Fibroblast of lung (primary cell): Measurements from ENCODE around the gene PAPLN. TPM values are rescaled to one million over a fixed set of nuclear protein-coding genes. Genes with fewer than 3 reads are reported as not detected.

Experiments
- DNase-seq, 2 donors: peaks; one replicate each; pipeline versions ENCODE4 v3.0.0 to v3.0.0-alpha.2; 2010; ENCODE audit warnings: low read depth in 2 of 2
- H2AFZ ChIP-seq: 2 replicates; pipeline ENCODE4 v1.5.1; 2012; ENCODE audit warnings: low read length, control low read depth, inconsistent platforms
- H3K27ac ChIP-seq: 2 replicates; pipeline ENCODE4 v1.5.1; 2011; ENCODE audit warnings: low read length, control low read depth; ENCODE audit not compliant: insufficient read depth
- H3K27me3 ChIP-seq: 2 replicates; pipeline ENCODE4 v1.5.1; 2011; ENCODE audit warnings: mild to moderate bottlenecking, low read length; ENCODE audit not compliant: control insufficient read depth, insufficient read depth
- H3K36me3 ChIP-seq: 2 replicates; pipeline ENCODE4 v1.5.1; 2011; ENCODE audit warnings: low read length; ENCODE audit not compliant: control insufficient read depth, insufficient read depth
- H3K4me1 ChIP-seq: 2 replicates; pipeline ENCODE4 v1.5.1; 2011; ENCODE audit warnings: low read length; ENCODE audit not compliant: control insufficient read depth, insufficient read depth; ENCODE audit errors: extremely low read depth
- H3K4me2 ChIP-seq: 2 replicates; pipeline ENCODE4 v1.5.1; 2011; ENCODE audit warnings: low read length, control low read depth; ENCODE audit not compliant: insufficient read depth; ENCODE audit errors: extremely low read depth
- H3K4me3 ChIP-seq, 4 experiments: fragments of 200-600 bp in 1 of 4; sonication (generic) in 1 of 4; replicated peaks in 1 of 4; 2 replicates each; pipeline ENCODE4 v1.5.1; 2011 to 2016; ENCODE audit warnings: low read length in 4 of 4, low read depth in 3 of 4, mild to moderate bottlenecking in 3 of 4, control low read depth in 2 of 4, inconsistent platforms in 1 of 4, mixed read lengths in 1 of 4; ENCODE audit not compliant: insufficient read depth in 1 of 4; ENCODE audit errors: control extremely low read depth in 1 of 4
- H3K79me2 ChIP-seq: 2 replicates; pipeline ENCODE4 v1.5.1; 2012; ENCODE audit warnings: mild to moderate bottlenecking, low read length, inconsistent platforms; ENCODE audit not compliant: control insufficient read depth, insufficient read depth
- H3K9ac ChIP-seq: 2 replicates; pipeline ENCODE4 v1.5.1; 2011; ENCODE audit warnings: mild to moderate bottlenecking, low read length, control low read depth; ENCODE audit not compliant: insufficient read depth
- H3K9me3 ChIP-seq: 2 replicates; pipeline ENCODE4 v1.5.1; 2012; ENCODE audit warnings: low read depth, low read length; ENCODE audit not compliant: control insufficient read depth, insufficient read depth
- H4K20me1 ChIP-seq: 2 replicates; pipeline ENCODE4 v1.5.1; 2011; ENCODE audit warnings: low read length; ENCODE audit not compliant: control insufficient read depth, insufficient read depth; ENCODE audit errors: extremely low read depth
- EZH2 ChIP-seq: IDR thresholded peaks from 2 replicates; pipeline ENCODE4 v1.5.1; 2012; ENCODE audit warnings: low read length, control low read depth, mild to moderate bottlenecking; ENCODE audit errors: missing control alignments
- polyA plus RNA-seq, 2 donors: library from polyadenylated mRNA; depleted of rRNA in 1 of 2; stranded (reverse) in 1 of 2; unstranded in 1 of 2; fragments of >200 nt; gene quantifications; 2 replicates each; pipeline ENCODE4 v1.2.1, GENCODE V29; 2011 to 2012; ENCODE audit warnings: missing spikeins in 1 of 2
- total RNA-seq: library from RNA; depleted of rRNA; stranded (reverse); fragments of >200 nt; gene quantifications from 2 replicates; pipeline ENCODE4 v1.2.1, GENCODE V29; 2014
- TF ChIP-seq, protein P1 (sequence below), 2 donors: IDR thresholded peaks in 1 of 2; conservative IDR thresholded peaks in 1 of 2; 1 replicate in 1 of 2; 2 replicates in 1 of 2; pipeline ENCODE4 v1.5.1; 2011 to 2012; ENCODE audit warnings: low read length in 2 of 2, control low read depth in 1 of 2, inconsistent platforms in 1 of 2, low read depth in 1 of 2, mild to moderate bottlenecking in 1 of 2

The PAPLN gene
- total and polyA plus RNA-seq, 2 donors (not counting 1 experiment from before 2014, with no cell fraction given): 1.3 to 6.9 TPM

DNA sequence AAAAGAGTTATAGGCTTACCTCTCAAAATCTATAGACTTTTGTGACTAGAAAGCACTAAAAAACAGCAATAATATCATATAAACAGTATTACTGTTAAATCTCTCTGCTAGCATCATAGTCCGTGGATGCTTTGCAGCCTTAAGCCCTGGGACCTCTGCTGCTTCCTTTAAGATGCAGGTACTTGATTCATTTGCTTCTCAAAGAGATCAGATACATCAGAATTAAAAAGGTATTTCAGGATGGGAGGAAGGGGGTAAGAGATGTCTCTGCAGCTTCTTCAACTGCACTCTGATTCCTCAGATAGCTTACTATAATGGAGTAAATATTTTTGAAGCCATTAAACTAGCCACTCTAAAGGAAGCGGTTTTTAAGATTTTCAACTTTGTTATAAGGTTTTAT, 49.3 kb downstream of the PAPLN start:
- no peak for DNase-seq
- H3K9ac ChIP-seq: no peak overlapping the region
- H3K4me1 ChIP-seq: no peaks in the 10 kb centered on the region
- no peak overlapping the region for H3K4me3 ChIP-seq
- peaks cover 10% of the 10 kb centered on the region for H3K36me3 ChIP-seq
- no peaks in the 10 kb centered on the region for H3K79me2 ChIP-seq
- no peaks in the 10 kb centered on the region for H3K27me3 ChIP-seq
- H4K20me1 ChIP-seq: no peaks in the 10 kb centered on the region
- no peak overlapping the region for H2AFZ ChIP-seq
- TF ChIP-seq, protein P1, sequence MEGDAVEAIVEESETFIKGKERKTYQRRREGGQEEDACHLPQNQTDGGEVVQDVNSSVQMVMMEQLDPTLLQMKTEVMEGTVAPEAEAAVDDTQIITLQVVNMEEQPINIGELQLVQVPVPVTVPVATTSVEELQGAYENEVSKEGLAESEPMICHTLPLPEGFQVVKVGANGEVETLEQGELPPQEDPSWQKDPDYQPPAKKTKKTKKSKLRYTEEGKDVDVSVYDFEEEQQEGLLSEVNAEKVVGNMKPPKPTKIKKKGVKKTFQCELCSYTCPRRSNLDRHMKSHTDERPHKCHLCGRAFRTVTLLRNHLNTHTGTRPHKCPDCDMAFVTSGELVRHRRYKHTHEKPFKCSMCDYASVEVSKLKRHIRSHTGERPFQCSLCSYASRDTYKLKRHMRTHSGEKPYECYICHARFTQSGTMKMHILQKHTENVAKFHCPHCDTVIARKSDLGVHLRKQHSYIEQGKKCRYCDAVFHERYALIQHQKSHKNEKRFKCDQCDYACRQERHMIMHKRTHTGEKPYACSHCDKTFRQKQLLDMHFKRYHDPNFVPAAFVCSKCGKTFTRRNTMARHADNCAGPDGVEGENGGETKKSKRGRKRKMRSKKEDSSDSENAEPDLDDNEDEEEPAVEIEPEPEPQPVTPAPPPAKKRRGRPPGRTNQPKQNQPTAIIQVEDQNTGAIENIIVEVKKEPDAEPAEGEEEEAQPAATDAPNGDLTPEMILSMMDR (conservative IDR thresholded peaks at IDR 0.05 in 1 of 2, IDR thresholded peaks at IDR 0.05 in 1 of 2; ENCODE audit: low read depth in 1 of 2, low read length in 2 of 2): no peak
- TF ChIP-seq EZH2: no peak
- no peak overlapping the region for H3K4me2 ChIP-seq
- no peak overlapping the region for H3K27ac ChIP-seq
- H3K9me3 ChIP-seq: no peaks in the 10 kb centered on the region

DNA sequence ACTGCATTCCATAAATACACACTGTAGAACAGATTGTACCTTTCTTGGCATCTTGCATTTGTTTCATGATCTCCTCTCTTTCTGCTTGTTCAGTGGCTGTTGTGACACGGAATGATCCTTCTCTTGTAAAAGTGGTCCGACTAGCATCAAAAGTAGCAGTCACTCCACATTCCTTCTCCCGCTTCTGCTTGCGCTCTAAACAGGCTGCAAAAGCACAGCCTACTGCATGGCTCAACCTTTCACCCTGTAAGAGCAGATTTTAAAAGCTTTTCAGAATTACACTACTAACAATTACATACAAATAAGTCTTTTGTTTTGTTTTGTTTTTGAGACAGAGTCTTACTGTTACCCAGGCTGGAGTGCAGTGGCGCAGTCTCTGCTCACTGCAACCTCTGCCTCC, 49.8 kb downstream of the PAPLN start:
- Histone ChIP-seq H3K27ac (no peak overlapping the region), H3K9ac (no peak overlapping the region), H2AFZ (no peak overlapping the region), H3K4me2 (no peak overlapping the region), H3K4me3 (no peak overlapping the region), H3K9me3 (no peaks in the 10 kb centered on the region), H4K20me1 (no peaks in the 10 kb centered on the region), H3K36me3 (peaks cover 9% of the 10 kb centered on the region), H3K79me2 (no peaks in the 10 kb centered on the region), H3K27me3 (no peaks in the 10 kb centered on the region), H3K4me1 (no peaks in the 10 kb centered on the region)
- TF ChIP-seq EZH2: no peak
- TF ChIP-seq, protein P1 (conservative IDR thresholded peaks at IDR 0.05 in 1 of 2, IDR thresholded peaks at IDR 0.05 in 1 of 2; ENCODE audit: low read depth in 1 of 2, low read length in 2 of 2): no peak
- no peak for DNase-seq

DNA sequence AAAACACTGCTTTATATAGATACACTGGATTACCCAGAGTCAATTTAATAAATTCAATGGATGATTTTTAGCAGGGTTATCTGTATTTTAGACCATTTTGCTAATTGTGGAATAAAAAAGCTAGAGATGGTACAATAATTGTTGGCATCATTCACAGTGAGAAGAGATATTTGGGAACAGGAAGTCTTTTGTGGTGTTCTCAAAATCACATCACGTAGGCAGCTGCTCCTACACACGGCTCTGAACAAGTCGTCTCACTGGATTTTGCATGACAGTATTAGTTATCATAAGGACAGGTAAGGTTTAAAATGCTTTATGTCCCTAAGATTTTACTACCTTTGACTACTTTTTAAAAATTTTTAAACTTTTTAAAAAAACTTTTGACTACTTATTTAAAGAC, 52.0 kb downstream of the PAPLN start:
- TF ChIP-seq EZH2: no peak
- TF ChIP-seq, protein P1 (conservative IDR thresholded peaks at IDR 0.05 in 1 of 2, IDR thresholded peaks at IDR 0.05 in 1 of 2; ENCODE audit: low read depth in 1 of 2, low read length in 2 of 2): no peak
- Histone ChIP-seq H3K27me3 (no peaks in the 10 kb centered on the region), H3K4me2 (no peak overlapping the region), H2AFZ (no peak overlapping the region), H3K4me1 (no peaks in the 10 kb centered on the region), H3K36me3 (no peaks in the 10 kb centered on the region), H3K79me2 (no peaks in the 10 kb centered on the region), H4K20me1 (no peaks in the 10 kb centered on the region), H3K9ac (no peak overlapping the region), H3K27ac (no peak overlapping the region), H3K4me3 (no peak overlapping the region), H3K9me3 (no peaks in the 10 kb centered on the region)
- no peak for DNase-seq
